ENCODE results near the gene DOCK4.
A peak's percentile ranks its signal among the peaks of the same experiment; 100 is the strongest.

- TF ChIP-seq E2F6 (IDR thresholded peaks at IDR 0.05; ENCODE audit: borderline replicate concordance, low read depth) (no peak), EP300 (IDR thresholded peaks at IDR 0.05) (no peak), RFX5 (IDR thresholded peaks at IDR 0.05) (0 out of 2 replicates have a peak, but pooled peaks have one; percentile 48), CTCF (IDR thresholded peaks at IDR 0.05) (no peak), POLR2A (IDR thresholded peaks at IDR 0.05; ENCODE audit: low read length) (peak; percentile 69), MAFK (IDR thresholded peaks at IDR 0.05; ENCODE audit: partially characterized antibody) (no peak), RAD21 (conservative IDR thresholded peaks at IDR 0.05 in 1 of 2, IDR thresholded peaks at IDR 0.05 in 1 of 2) (peak in 1 of 2 experiments; percentile 1; a peak in 3 of 5 replicates), KDM5A (IDR thresholded peaks at IDR 0.05) (peak; percentile 67)
Measured at GRCh38 chr7:112206238-112206990, at the start of gene DOCK4, which contains the start of gene ZNF277.
